K562 (cell line): ENCODE measurements around the gene CPLX1.

Source experiments
- ATF4 ChIP-seq: fragments of 450-650 bp; formaldehyde crosslinking; IDR thresholded peaks from 2 replicates; pipeline ENCODE4 v1.4.0; 2022; ENCODE audit warnings: mild to moderate bottlenecking, moderate library complexity
- CHD4 ChIP-seq: fragments of 200-600 bp; sonication (generic); IDR thresholded peaks from 3 replicates; pipeline ENCODE4 v1.6.1; 2012; ENCODE audit warnings: low read depth, mild to moderate bottlenecking, mixed read lengths, low read length, inconsistent platforms; ENCODE audit not compliant: insufficient read depth, insufficient replicate concordance, poor library complexity, severe bottlenecking
- CTCF ChIP-seq, 3 experiments: IDR thresholded peaks in 2 of 3; conservative IDR thresholded peaks in 1 of 3; 2 replicates each; pipeline ENCODE4 v1.5.1; 2011 to 2012; ENCODE audit warnings: low read length in 3 of 3, mild to moderate bottlenecking in 3 of 3, control low read depth in 2 of 3, improper control_type of control experiment in 1 of 3, inconsistent platforms in 1 of 3, low read depth in 1 of 3, mixed read lengths in 1 of 3, moderate library complexity in 1 of 3; ENCODE audit not compliant: insufficient read depth in 2 of 3
- GABPA ChIP-seq: fragments of 200-800 bp; sonication (Bioruptor generic); conservative IDR thresholded peaks from 2 replicates; pipeline ENCODE4 v1.6.1; 2016; ENCODE audit warnings: low read depth, missing genetic modification characterization, missing compliant biosample characterization
- HCFC1 ChIP-seq: IDR thresholded peaks from 2 replicates; pipeline ENCODE4 v1.6.1; 2012; ENCODE audit warnings: low read depth, low read length, improper control_type of control experiment
- PHF20 ChIP-seq: fragments of 450-650 bp; IDR thresholded peaks from 2 replicates; pipeline ENCODE4 v1.6.1; 2018; ENCODE audit not compliant: partially characterized antibody
- RAD21 ChIP-seq, 2 experiments: fragments of 250-450 bp in 1 of 2; fragments of 450-650 bp in 1 of 2; sonication (Bioruptor Pico) in 1 of 2; formaldehyde crosslinking in 1 of 2; IDR thresholded peaks in 1 of 2; conservative IDR thresholded peaks in 1 of 2; 2 replicates each; pipeline versions ENCODE4 v1.4.0 to v1.8.0; 2020 to 2022; ENCODE audit warnings: mild to moderate bottlenecking in 2 of 2, moderate library complexity in 1 of 2
- RBBP5 ChIP-seq: fragments of 200-600 bp; sonication (generic); IDR thresholded peaks from 2 replicates; pipeline ENCODE4 v1.6.1; 2012; ENCODE audit warnings: borderline replicate concordance, mild to moderate bottlenecking, low read length, control low read depth, inconsistent platforms; ENCODE audit not compliant: insufficient read depth, poor library complexity, severe bottlenecking
- TF ChIP-seq, protein P1 (sequence below), 2 experiments: fragments of 450-650 bp in 1 of 2; sonication (generic) in 1 of 2; formaldehyde crosslinking in 1 of 2; IDR thresholded peaks in 1 of 2; conservative IDR thresholded peaks in 1 of 2; 2 replicates each; pipeline versions ENCODE4 v1.6.1 to v1.8.1; 2016 to 2023; ENCODE audit warnings: mild to moderate bottlenecking in 2 of 2, moderate library complexity in 2 of 2, inconsistent platforms in 1 of 2, missing genetic modification reagents in 1 of 2

GRCh38 chr4:772776-773175 is 53.2 kb downstream of the CPLX1 start:
- TF ChIP-seq RAD21 (CRISPR knock-in tag; conservative IDR thresholded peaks at IDR 0.05 in 1 of 2, IDR thresholded peaks at IDR 0.05 in 1 of 2) (no peak), HCFC1 (no peak), CTCF (IDR thresholded peaks at IDR 0.05 in 2 of 3, conservative IDR thresholded peaks at IDR 0.05 in 1 of 3; ENCODE audit: insufficient read depth in 2 of 3, low read depth in 1 of 3, low read length in 3 of 3) (no peak), CHD4 (no peak), RBBP5 (no peak), ATF4 (no peak), PHF20 (no peak), GABPA (no peak)
- TF ChIP-seq, protein P1, sequence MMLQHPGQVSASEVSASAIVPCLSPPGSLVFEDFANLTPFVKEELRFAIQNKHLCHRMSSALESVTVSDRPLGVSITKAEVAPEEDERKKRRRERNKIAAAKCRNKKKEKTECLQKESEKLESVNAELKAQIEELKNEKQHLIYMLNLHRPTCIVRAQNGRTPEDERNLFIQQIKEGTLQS (IDR thresholded peaks at IDR 0.05): no peak
- TF ChIP-seq, protein P1 (CRISPR knock-in tag; conservative IDR thresholded peaks at IDR 0.05): no peak
